ENCODE measurements around the gene CSTPP1.

The CSTPP1 gene

GRCh38 chr11:47178737-47179654 is 242.4 kb downstream of the CSTPP1 start (continued):
- TF ChIP-seq CSRNP3 (CRISPR knock-in tag; IDR thresholded peaks at IDR 0.05) (no peak), ESRRG (CRISPR knock-in tag; IDR thresholded peaks at IDR 0.05) (no peak)

- peak; percentile 11; the same call in 1 of the 3 replicates for ATAC-seq
- TF ChIP-seq ZFP3 (CRISPR knock-in tag; IDR thresholded peaks at IDR 0.05) (no peak), ISL1 (CRISPR knock-in tag; IDR thresholded peaks at IDR 0.05) (no peak), ZC3H10 (CRISPR knock-in tag; IDR thresholded peaks at IDR 0.05) (no peak), ZNF70 (CRISPR knock-in tag; IDR thresholded peaks at IDR 0.05) (no peak), CSRNP3 (CRISPR knock-in tag; IDR thresholded peaks at IDR 0.05) (no peak), ZNF8 (CRISPR knock-in tag; IDR thresholded peaks at IDR 0.05) (no peak), TCF4 (CRISPR knock-in tag; IDR thresholded peaks at IDR 0.05; ENCODE audit: borderline replicate concordance) (no peak), TSHZ2 (CRISPR knock-in tag; IDR thresholded peaks at IDR 0.05) (no peak), ZFP30 (CRISPR knock-in tag; IDR thresholded peaks at IDR 0.05) (no peak), CSDC2 (CRISPR knock-in tag; IDR thresholded peaks at IDR 0.05) (no peak), TOX (CRISPR knock-in tag; IDR thresholded peaks at IDR 0.05; ENCODE audit: borderline replicate concordance) (no peak), PATZ1 (CRISPR knock-in tag; IDR thresholded peaks at IDR 0.05; ENCODE audit: borderline replicate concordance) (no peak), CREB5 (CRISPR knock-in tag; IDR thresholded peaks at IDR 0.05; ENCODE audit: low read depth) (no peak), SNAI2 (CRISPR knock-in tag; IDR thresholded peaks at IDR 0.05) (no peak), ZNF565 (CRISPR knock-in tag; conservative IDR thresholded peaks at IDR 0.05; ENCODE audit: low read depth) (no peak), ESRRG (CRISPR knock-in tag; IDR thresholded peaks at IDR 0.05) (no peak), OSR1 (CRISPR knock-in tag; IDR thresholded peaks at IDR 0.05) (no peak), POU6F1 (CRISPR knock-in tag; IDR thresholded peaks at IDR 0.05; ENCODE audit: borderline replicate concordance, low read depth) (no peak), GLIS3 (CRISPR knock-in tag; IDR thresholded peaks at IDR 0.05) (no peak), ARNTL (CRISPR knock-in tag; IDR thresholded peaks at IDR 0.05; ENCODE audit: borderline replicate concordance, low read depth) (no peak)
Measured at GRCh38 chr11:47179655-47179991, 243.1 kb downstream of the CSTPP1 start.
